H9 (cell line): ENCODE measurements around the gene RAB27A. TPM values are rescaled to one million over a fixed set of nuclear protein-coding genes. Genes with fewer than 3 reads are reported as not detected.

Experiments used
- DNase-seq: peaks from one replicate; pipeline ENCODE4 v3.0.0-alpha.2; 2017
- H2AFZ ChIP-seq: one replicate; pipeline ENCODE4 v1.6.1; 2013; ENCODE audit warnings: mild to moderate bottlenecking, low read length, control low read depth, moderate library complexity
- H2AK5ac ChIP-seq: 2 replicates; pipeline ENCODE4 v1.6.1; 2013; ENCODE audit warnings: low read length, control low read depth, mixed read lengths; ENCODE audit not compliant: insufficient read length
- H2BK120ac ChIP-seq: one replicate; pipeline ENCODE4 v1.6.1; 2013; ENCODE audit warnings: low read depth, mild to moderate bottlenecking, low read length, control low read depth, inconsistent platforms; ENCODE audit not compliant: poor library complexity, severe bottlenecking
- H2BK12ac ChIP-seq: 2 replicates; pipeline ENCODE4 v1.6.1; 2013; ENCODE audit warnings: low read length, control low read depth, mixed read lengths, low read depth; ENCODE audit not compliant: insufficient read length
- H2BK15ac ChIP-seq: 2 replicates; pipeline ENCODE4 v1.6.1; 2013; ENCODE audit warnings: low read depth, low read length, control low read depth
- H2BK20ac ChIP-seq: one replicate; pipeline ENCODE4 v1.6.1; 2013; ENCODE audit warnings: low read depth, mild to moderate bottlenecking, low read length, control low read depth, inconsistent platforms; ENCODE audit not compliant: poor library complexity, severe bottlenecking
- H2BK5ac ChIP-seq: 2 replicates; pipeline ENCODE4 v1.6.1; 2013; ENCODE audit warnings: low read length, control low read depth, mixed read lengths; ENCODE audit not compliant: insufficient read length
- H3K14ac ChIP-seq: 2 replicates; pipeline ENCODE4 v1.6.1; 2013; ENCODE audit warnings: low read length, control low read depth; ENCODE audit not compliant: insufficient read depth
- H3K18ac ChIP-seq: 2 replicates; pipeline ENCODE4 v1.6.1; 2013; ENCODE audit warnings: low read depth, mild to moderate bottlenecking, mixed read lengths, low read length, control low read depth; ENCODE audit not compliant: insufficient read length
- H3K23ac ChIP-seq: 2 replicates; pipeline ENCODE4 v1.6.1; 2013; ENCODE audit warnings: low read length, control low read depth, mixed read lengths, low read depth; ENCODE audit not compliant: insufficient read length
- H3K23me2 ChIP-seq: 2 replicates; pipeline ENCODE4 v1.6.1; 2013; ENCODE audit warnings: low read depth, mild to moderate bottlenecking, mixed read lengths, low read length, control low read depth; ENCODE audit not compliant: insufficient read length, poor library complexity, severe bottlenecking
- H3K27ac ChIP-seq: 2 replicates; pipeline ENCODE4 v1.5.1; 2013; ENCODE audit warnings: low read length, control low read depth, mixed read lengths, low read depth; ENCODE audit not compliant: insufficient read length
- H3K27me3 ChIP-seq: 2 replicates; pipeline ENCODE4 v1.6.1; 2013; ENCODE audit warnings: low read length, control low read depth, inconsistent platforms; ENCODE audit not compliant: insufficient read depth
- H3K4ac ChIP-seq: 2 replicates; pipeline ENCODE4 v1.6.1; 2013; ENCODE audit warnings: low read depth, mild to moderate bottlenecking, control low read depth, inconsistent platforms, low read length, moderate library complexity
- H3K4me1 ChIP-seq: 2 replicates; pipeline ENCODE4 v1.6.1; 2013; ENCODE audit warnings: low read length, control low read depth, inconsistent platforms; ENCODE audit not compliant: insufficient read depth
- H3K4me2 ChIP-seq: 2 replicates; pipeline ENCODE4 v1.6.1; 2013; ENCODE audit warnings: low read length, control low read depth, mixed read lengths; ENCODE audit not compliant: insufficient read length, insufficient read depth
- H3K56ac ChIP-seq: 2 replicates; pipeline ENCODE4 v1.6.1; 2013; ENCODE audit warnings: low read depth, mild to moderate bottlenecking, mixed read lengths, low read length, control low read depth; ENCODE audit not compliant: insufficient read length
- H3K79me1 ChIP-seq: 2 replicates; pipeline ENCODE4 v1.6.1; 2013; ENCODE audit warnings: low read depth, mild to moderate bottlenecking, moderate library complexity, low read length, control low read depth, inconsistent platforms; ENCODE audit not compliant: insufficient read depth, poor library complexity, severe bottlenecking
- H3K79me2 ChIP-seq: 2 replicates; pipeline ENCODE4 v1.6.1; 2013; ENCODE audit warnings: low read length, control low read depth, inconsistent platforms; ENCODE audit not compliant: insufficient read depth
- H3K9ac ChIP-seq: 2 replicates; pipeline ENCODE4 v1.6.1; 2013; ENCODE audit warnings: low read length, control low read depth, mixed read lengths; ENCODE audit not compliant: insufficient read length; ENCODE audit errors: extremely low read depth
- H3K9me3 ChIP-seq: one replicate; pipeline ENCODE4 v1.6.1; 2013; ENCODE audit warnings: low read depth, low read length, inconsistent platforms; ENCODE audit not compliant: control insufficient read depth
- H3T11ph ChIP-seq: one replicate; pipeline ENCODE4 v1.6.1; 2013; ENCODE audit warnings: mild to moderate bottlenecking, low read length, control low read depth, inconsistent platforms
- H4K20me1 ChIP-seq: one replicate; pipeline ENCODE4 v1.6.1; 2013; ENCODE audit not compliant: control insufficient read depth, insufficient read length, insufficient read depth
- H4K5ac ChIP-seq: 2 replicates; pipeline ENCODE4 v1.6.1; 2013; ENCODE audit warnings: low read depth, mild to moderate bottlenecking, mixed read lengths, low read length, control low read depth; ENCODE audit not compliant: insufficient read length
- H4K8ac ChIP-seq: replicated peaks from 2 replicates; pipeline ENCODE4 v1.6.1; 2013; ENCODE audit warnings: low read length, control low read depth, mixed read lengths, low read depth; ENCODE audit not compliant: insufficient read length
- H4K91ac ChIP-seq: 2 replicates; pipeline ENCODE4 v1.6.1; 2013; ENCODE audit warnings: low read depth, mild to moderate bottlenecking, moderate library complexity, mixed read lengths, low read length, control low read depth; ENCODE audit not compliant: insufficient read length
- H3K27ac Mint-ChIP-seq, 3 experiments: 2 replicates in 2 of 3; 3 replicates in 1 of 3; pipeline ENCODE4 v1.8.0; 2020 to 2021; ENCODE audit warnings: mixed read lengths in 3 of 3, mild to moderate bottlenecking in 1 of 3, moderate library complexity in 1 of 3
- H3K27me3 Mint-ChIP-seq: 2 replicates; pipeline ENCODE4 v1.8.0; 2021; ENCODE audit warnings: low read depth, mild to moderate bottlenecking, moderate library complexity, mixed read lengths
- H3K36me3 Mint-ChIP-seq, 3 experiments: 2 replicates in 2 of 3; 3 replicates in 1 of 3; pipeline ENCODE4 v1.8.0; 2020 to 2021; ENCODE audit warnings: low read depth in 3 of 3, mixed read lengths in 3 of 3; ENCODE audit not compliant: insufficient read depth in 1 of 3
- H3K4me1 Mint-ChIP-seq, 2 experiments: 2 replicates each; pipeline ENCODE4 v1.8.0; 2020; ENCODE audit warnings: mixed read lengths in 2 of 2
- H3K4me3 Mint-ChIP-seq, 2 experiments: 2 replicates in 1 of 2; 3 replicates in 1 of 2; pipeline ENCODE4 v1.8.0; 2020 to 2021; ENCODE audit warnings: mild to moderate bottlenecking in 2 of 2, mixed read lengths in 2 of 2, moderate library complexity in 1 of 2
- H3K9me3 Mint-ChIP-seq, 2 experiments: 2 replicates in 1 of 2; 3 replicates in 1 of 2; pipeline ENCODE4 v1.8.0; 2020; ENCODE audit warnings: mild to moderate bottlenecking in 2 of 2, mixed read lengths in 2 of 2, moderate library complexity in 1 of 2
- CTCF ChIP-seq: fragments of 200-600 bp; sonication (generic); conservative IDR thresholded peaks from 3 replicates; pipeline ENCODE4 v1.8.0; 2021; ENCODE audit warnings: antibody characterized with exemption, mild to moderate bottlenecking
- WGBS: extraction: QIAGEN DNeasy Blood & Tissue Kit; methylation state at CpG from one replicate; pipeline ENCODE4 v1.1.7; 2013; ENCODE audit warnings: missing lambda C conversion rate, low lambda C conversion rate, mixed read lengths; ENCODE audit not compliant: insufficient read length; ENCODE audit errors: extremely low coverage; 5-methylcytosine and 5-hydroxymethylcytosine counted together
- total RNA-seq: library from RNA; stranded (reverse); gene quantifications from 2 replicates; pipeline ENCODE4 v1.2.1, GENCODE V29; 2021

RAB27A gene
- total RNA-seq, 1 experiment from 2014 or later = 6.8 TPM

- Histone ChIP-seq H3K27me3 (no peaks in the 10 kb centered on the region), H4K5ac (no peak overlapping the region), H3K79me2 (no peaks in the 10 kb centered on the region), H2AFZ (no peak overlapping the region), H3K23me2 (no peaks in the 10 kb centered on the region), H2BK20ac (no peak overlapping the region), H2AK5ac (no peak overlapping the region), H3K23ac (no peak overlapping the region), H2BK120ac (no peak overlapping the region), H3T11ph (no peak overlapping the region), H4K8ac (no peak overlapping the region), H3K4me2 (no peak overlapping the region), H3K9me3 (no peaks in the 10 kb centered on the region), H2BK5ac (no peak overlapping the region), H3K18ac (no peak overlapping the region), H3K14ac (no peak overlapping the region), H3K4ac (no peak overlapping the region), H4K20me1 (no peaks in the 10 kb centered on the region), H3K9ac (no peak overlapping the region), H3K56ac (no peak overlapping the region), H2BK12ac (no peak overlapping the region), H3K79me1 (no peaks in the 10 kb centered on the region), H3K4me1 (no peaks in the 10 kb centered on the region), H4K91ac (no peak overlapping the region), H3K27ac (no peak overlapping the region), H2BK15ac (no peak overlapping the region)
- H3K4me1 Mint-ChIP-seq = no peaks in the 10 kb centered on the region
- H3K36me3 Mint-ChIP-seq = no peaks in the 10 kb centered on the region
- TF ChIP-seq CTCF = no peak
- no peak overlapping the region for H3K27ac Mint-ChIP-seq
- WGBS = no CpG with 5 or more reads among the region's 4 CpGs
- no peak overlapping the region for H3K4me3 Mint-ChIP-seq
- DNase-seq = no peak
- no peaks in the 10 kb centered on the region for H3K9me3 Mint-ChIP-seq
- H3K27me3 Mint-ChIP-seq = no peaks in the 10 kb centered on the region
Measured at GRCh38 chr15:55170361-55170760, 119.3 kb downstream of the RAB27A start.
